HepG2 (cell line): ENCODE measurements around the gene CYBRD1. TPM values are rescaled to one million over a fixed set of nuclear protein-coding genes. Genes with fewer than 3 reads are reported as not detected.

Experiments
- ATF3 ChIP-seq: sonication (generic); formaldehyde crosslinking; IDR thresholded peaks from 2 replicates; pipeline ENCODE4 v1.4.0; 2020; ENCODE audit warnings: missing genetic modification reagents
- BCL3 ChIP-seq: sonication (generic); formaldehyde crosslinking; IDR thresholded peaks from 2 replicates; pipeline ENCODE4 v1.5.1; 2020; ENCODE audit warnings: mild to moderate bottlenecking, missing genetic modification reagents, moderate library complexity
- DRAP1 ChIP-seq: IDR thresholded peaks from 2 replicates; pipeline ENCODE4 v1.6.1; 2016; ENCODE audit warnings: missing genetic modification reagents, missing compliant biosample characterization
- EP300 ChIP-seq, 3 experiments: sonication (generic) in 1 of 3; formaldehyde crosslinking in 1 of 3; IDR thresholded peaks; 2 replicates each; pipeline versions ENCODE4 v1.5.1 to v1.6.1; 2011 to 2020; ENCODE audit warnings: low read depth in 2 of 3, low read length in 2 of 3, borderline replicate concordance in 1 of 3, improper control_type of control experiment in 1 of 3, mild to moderate bottlenecking in 1 of 3, missing genetic modification reagents in 1 of 3, moderate library complexity in 1 of 3
- ESRRA ChIP-seq: sonication (generic); formaldehyde crosslinking; IDR thresholded peaks from 2 replicates; pipeline ENCODE4 v1.5.1; 2020; ENCODE audit warnings: mild to moderate bottlenecking, low read depth, missing genetic modification reagents
- ETV6 ChIP-seq: sonication (generic); formaldehyde crosslinking; conservative IDR thresholded peaks from 2 replicates; pipeline ENCODE4 v1.4.0; 2020; ENCODE audit warnings: missing genetic modification reagents
- GABPB1 ChIP-seq: IDR thresholded peaks from 2 replicates; pipeline ENCODE4 v1.6.1; 2016; ENCODE audit warnings: mild to moderate bottlenecking, missing genetic modification reagents, moderate library complexity, missing compliant biosample characterization
- HNRNPLL ChIP-seq: fragments of 200-400 bp; formaldehyde crosslinking; IDR thresholded peaks from 2 replicates; pipeline ENCODE4 v1.6.1; 2017; ENCODE audit warnings: mild to moderate bottlenecking, low read depth, low read length; ENCODE audit not compliant: poor library complexity, severe bottlenecking
- JARID2 ChIP-seq: sonication (generic); formaldehyde crosslinking; IDR thresholded peaks from 2 replicates; pipeline ENCODE4 v1.8.1; 2023; ENCODE audit warnings: missing genetic modification reagents, inconsistent platforms; ENCODE audit not compliant: insufficient replicate concordance
- JUND ChIP-seq: sonication (generic); formaldehyde crosslinking; IDR thresholded peaks from 2 replicates; pipeline ENCODE4 v1.8.0; 2022; ENCODE audit warnings: mild to moderate bottlenecking, missing genetic modification reagents
- KDM1A ChIP-seq: IDR thresholded peaks from 2 replicates; pipeline ENCODE4 v1.6.1; 2016; ENCODE audit warnings: missing compliant biosample characterization
- NR3C1 ChIP-seq: sonication (generic); formaldehyde crosslinking; IDR thresholded peaks from 2 replicates; pipeline ENCODE4 v1.4.0; 2020; ENCODE audit warnings: missing genetic modification reagents
- SAP130 ChIP-seq: IDR thresholded peaks from 2 replicates; pipeline ENCODE4 v1.6.1; 2016; ENCODE audit warnings: low read depth
- SIX4 ChIP-seq: sonication (generic); formaldehyde crosslinking; IDR thresholded peaks from 2 replicates; pipeline ENCODE4 v1.4.0; 2020; ENCODE audit warnings: missing genetic modification reagents
- SMAD3 ChIP-seq: sonication (generic); formaldehyde crosslinking; IDR thresholded peaks from 2 replicates; pipeline ENCODE4 v1.4.0; 2020; ENCODE audit warnings: missing genetic modification reagents
- SOX13 ChIP-seq, 3 experiments: fragments of 450-650 bp in 1 of 3; sonication (generic) in 1 of 3; formaldehyde crosslinking in 1 of 3; IDR thresholded peaks in 2 of 3; conservative IDR thresholded peaks in 1 of 3; 2 replicates each; pipeline versions ENCODE4 v1.5.0 to v1.6.1; 2016 to 2020; ENCODE audit warnings: antibody characterized with exemption in 1 of 3, mild to moderate bottlenecking in 1 of 3, missing compliant biosample characterization in 1 of 3, missing genetic modification reagents in 1 of 3, moderate library complexity in 1 of 3
- SYNCRIP ChIP-seq: fragments of 200-400 bp; formaldehyde crosslinking; IDR thresholded peaks from 2 replicates; pipeline ENCODE4 v1.6.1; 2018; ENCODE audit warnings: mild to moderate bottlenecking, low read depth, low read length; ENCODE audit not compliant: insufficient read depth
- USF2 ChIP-seq, 2 experiments: sonication (generic) in 1 of 2; formaldehyde crosslinking in 1 of 2; IDR thresholded peaks; 2 replicates each; pipeline versions ENCODE4 v1.5.1 to v1.6.1; 2011 to 2020; ENCODE audit warnings: borderline replicate concordance in 1 of 2, low read depth in 1 of 2, low read length in 1 of 2, mild to moderate bottlenecking in 1 of 2, missing genetic modification reagents in 1 of 2, moderate library complexity in 1 of 2
- ZBTB38 ChIP-seq: sonication (generic); formaldehyde crosslinking; IDR thresholded peaks from 2 replicates; pipeline ENCODE4 v1.5.1; 2020; ENCODE audit warnings: mild to moderate bottlenecking, missing genetic modification reagents
- ZNF230 ChIP-seq: sonication (generic); formaldehyde crosslinking; IDR thresholded peaks from 2 replicates; pipeline ENCODE4 v1.4.0; 2020; ENCODE audit warnings: mild to moderate bottlenecking, missing genetic modification reagents
- ZNF253 ChIP-seq: sonication (generic); formaldehyde crosslinking; IDR thresholded peaks from 2 replicates; pipeline ENCODE4 v1.8.0; 2022; ENCODE audit warnings: mild to moderate bottlenecking, missing genetic modification reagents, borderline replicate concordance
- ZNF263 ChIP-seq: sonication (generic); formaldehyde crosslinking; IDR thresholded peaks from 2 replicates; pipeline ENCODE4 v1.4.0; 2020; ENCODE audit warnings: missing genetic modification reagents
- ZNF530 ChIP-seq: sonication (generic); formaldehyde crosslinking; IDR thresholded peaks from 2 replicates; pipeline ENCODE4 v1.5.0; 2020; ENCODE audit warnings: low read depth, mild to moderate bottlenecking, missing genetic modification reagents
- ZNF564 ChIP-seq: sonication (generic); formaldehyde crosslinking; IDR thresholded peaks from 2 replicates; pipeline ENCODE4 v1.8.1; 2023; ENCODE audit warnings: mild to moderate bottlenecking, missing genetic modification reagents
- ZSCAN22 ChIP-seq: sonication (generic); formaldehyde crosslinking; IDR thresholded peaks from 2 replicates; pipeline ENCODE4 v1.4.0; 2020; ENCODE audit warnings: mild to moderate bottlenecking, missing genetic modification reagents
- polyA plus RNA-seq, 8 experiments: library from polyadenylated mRNA; depleted of rRNA in 3 of 8; stranded (reverse) in 7 of 8; unstranded in 1 of 8; fragments of >200 nt; fragmentation: Illumina TruSeq in 4 of 8; extraction: Trizol in 4 of 8; gene quantifications; 2 replicates each; pipeline versions ENCODE4 v1.2.1 to v1.2.3, GENCODE V29; 2011 to 2016; ENCODE audit warnings: low read depth in 4 of 8, missing spikeins in 1 of 8, mixed read lengths in 1 of 8; ENCODE audit not compliant: insufficient read depth in 1 of 8
- total RNA-seq, 5 experiments: library from RNA; depleted of rRNA; stranded (reverse); fragments of >200 nt; fragmentation: Illumina TruSeq; extraction: Trizol; gene quantifications; 2 replicates each; pipeline ENCODE4 v1.2.3, GENCODE V29; 2016; ENCODE audit warnings: low read depth in 1 of 5

Gene CYBRD1
- total and polyA plus RNA-seq, 2 of the 13 experiments (the other 11 are each of a cell fraction or from before 2014, with no cell fraction given) = 0.13 to 0.42 TPM

- TF ChIP-seq ESRRA (CRISPR knock-in tag) (no peak), DRAP1 (CRISPR knock-in tag) (no peak), KDM1A (CRISPR knock-in tag) (no peak), SMAD3 (CRISPR knock-in tag) (no peak), USF2 (IDR thresholded peaks at IDR 0.05; ENCODE audit: low read depth, low read length) (no peak), USF2 (CRISPR knock-in tag; IDR thresholded peaks at IDR 0.05; ENCODE audit: borderline replicate concordance) (no peak), HNRNPLL (peak; percentile 55), ZNF230 (CRISPR knock-in tag) (0 out of 2 replicates have a peak, but pooled peaks have one; percentile 28), ZSCAN22 (CRISPR knock-in tag) (no peak), ZBTB38 (CRISPR knock-in tag) (no peak), BCL3 (CRISPR knock-in tag) (no peak; the same call in 1 of the 2 replicates), SOX13 (IDR thresholded peaks at IDR 0.05) (no peak), SOX13 (CRISPR knock-in tag; conservative IDR thresholded peaks at IDR 0.05 in 1 of 2, IDR thresholded peaks at IDR 0.05 in 1 of 2) (no peak; a peak in 1 of 4 replicates), JUND (CRISPR knock-in tag) (no peak), SIX4 (no peak), SYNCRIP (no peak), NR3C1 (CRISPR knock-in tag) (no peak), GABPB1 (CRISPR knock-in tag) (peak; percentile 24; the same call in 1 of the 2 replicates), SAP130 (CRISPR knock-in tag) (peak; percentile 31), ATF3 (CRISPR knock-in tag) (no peak), ZNF263 (CRISPR knock-in tag) (no peak), ZNF530 (no peak), ZNF564 (CRISPR knock-in tag) (no peak), ZNF253 (CRISPR knock-in tag) (0 out of 2 replicates have a peak, but pooled peaks have one; percentile 50), ETV6 (CRISPR knock-in tag) (no peak), EP300 (IDR thresholded peaks at IDR 0.05; ENCODE audit: low read depth in 2 of 2, low read length in 2 of 2) (no peak), EP300 (CRISPR knock-in tag; IDR thresholded peaks at IDR 0.05; ENCODE audit: borderline replicate concordance) (no peak), JARID2 (no peak)
Measured at GRCh38 chr2:171523088-171524017, 1.1 kb downstream of the CYBRD1 start (continued).
